ENCODE data around the gene UGT1A10. TPM values are rescaled to one million over a fixed set of nuclear protein-coding genes. Genes with fewer than 3 reads are reported as not detected.

The UGT1A10 gene
- total RNA-seq, 1 experiment from 2014 or later = not detected

DNA sequence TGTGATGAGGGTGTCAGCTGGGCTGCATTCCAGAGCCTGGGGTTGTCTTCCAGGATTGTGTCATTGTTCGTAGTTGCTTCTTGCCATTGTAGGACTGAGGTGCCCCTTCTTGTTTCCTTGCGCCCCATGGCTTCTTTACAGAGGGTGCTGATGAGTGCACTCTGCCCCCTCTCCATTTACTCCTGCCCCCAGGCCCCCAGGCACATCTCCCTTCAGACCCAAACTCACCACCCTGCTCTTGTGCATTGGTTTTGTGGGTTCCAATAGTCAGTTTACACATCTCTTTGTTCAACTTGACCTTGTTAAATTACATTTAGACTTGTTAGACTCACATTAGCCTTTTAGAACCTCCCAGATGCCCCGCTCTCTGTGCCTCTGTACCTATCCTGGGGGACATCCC is 184.9 kb downstream of the UGT1A10 start:
- H4K5ac ChIP-seq (ENCODE audit: insufficient read length, low read depth, low read length) = no peak overlapping the region
- H4K8ac ChIP-seq (replicated peaks; ENCODE audit: insufficient read length, low read depth, low read length) = no peak overlapping the region
- TF ChIP-seq, protein P1, sequence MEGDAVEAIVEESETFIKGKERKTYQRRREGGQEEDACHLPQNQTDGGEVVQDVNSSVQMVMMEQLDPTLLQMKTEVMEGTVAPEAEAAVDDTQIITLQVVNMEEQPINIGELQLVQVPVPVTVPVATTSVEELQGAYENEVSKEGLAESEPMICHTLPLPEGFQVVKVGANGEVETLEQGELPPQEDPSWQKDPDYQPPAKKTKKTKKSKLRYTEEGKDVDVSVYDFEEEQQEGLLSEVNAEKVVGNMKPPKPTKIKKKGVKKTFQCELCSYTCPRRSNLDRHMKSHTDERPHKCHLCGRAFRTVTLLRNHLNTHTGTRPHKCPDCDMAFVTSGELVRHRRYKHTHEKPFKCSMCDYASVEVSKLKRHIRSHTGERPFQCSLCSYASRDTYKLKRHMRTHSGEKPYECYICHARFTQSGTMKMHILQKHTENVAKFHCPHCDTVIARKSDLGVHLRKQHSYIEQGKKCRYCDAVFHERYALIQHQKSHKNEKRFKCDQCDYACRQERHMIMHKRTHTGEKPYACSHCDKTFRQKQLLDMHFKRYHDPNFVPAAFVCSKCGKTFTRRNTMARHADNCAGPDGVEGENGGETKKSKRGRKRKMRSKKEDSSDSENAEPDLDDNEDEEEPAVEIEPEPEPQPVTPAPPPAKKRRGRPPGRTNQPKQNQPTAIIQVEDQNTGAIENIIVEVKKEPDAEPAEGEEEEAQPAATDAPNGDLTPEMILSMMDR (conservative IDR thresholded peaks at IDR 0.05) = no peak
- no peak overlapping the region for H2BK120ac ChIP-seq (ENCODE audit: low read depth, low read length, poor library complexity, severe bottlenecking)
- peaks cover 1% of the 10 kb centered on the region; the same call in 1 of the 2 replicates for H3K27me3 Mint-ChIP-seq (ENCODE audit: low read depth)
- no peak overlapping the region for H2BK12ac ChIP-seq (ENCODE audit: insufficient read length, low read depth, low read length)
- H3K4me2 ChIP-seq (ENCODE audit: insufficient read depth, insufficient read length, low read length) = no peak overlapping the region
- DNase-seq = no peak
- no peaks in the 10 kb centered on the region for H3K27me3 ChIP-seq (ENCODE audit: insufficient read depth, low read length)
- no peaks in the 10 kb centered on the region for H3K9me3 ChIP-seq (ENCODE audit: control insufficient read depth, low read depth, low read length)
- H3K14ac ChIP-seq (ENCODE audit: insufficient read depth, low read length) = no peak overlapping the region
- no peak overlapping the region; a peak in 2 of 7 replicates for H3K27ac Mint-ChIP-seq
- no CpG with 5 or more reads among the region's 3 CpGs for WGBS (ENCODE audit: extremely low coverage, insufficient read length, low lambda C conversion rate)
- H4K20me1 ChIP-seq (ENCODE audit: control insufficient read depth, insufficient read depth, insufficient read length) = no peaks in the 10 kb centered on the region
- no peak overlapping the region for H3K4ac ChIP-seq (ENCODE audit: low read depth, low read length)
- no peak overlapping the region for H2AFZ ChIP-seq (ENCODE audit: low read length)
- H2BK15ac ChIP-seq (ENCODE audit: low read depth, low read length) = no peak overlapping the region
- no peak overlapping the region for H3K9ac ChIP-seq (ENCODE audit: extremely low read depth, insufficient read length, low read length)
- H3K4me3 Mint-ChIP-seq = peak overlapping the region in 1 of 2 experiments; percentile 25; a peak in 1 of 5 replicates
- no peak overlapping the region for H4K91ac ChIP-seq (ENCODE audit: insufficient read length, low read depth, low read length)
- H3K79me2 ChIP-seq (ENCODE audit: insufficient read depth, low read length) = no peaks in the 10 kb centered on the region
- no peak overlapping the region for H3K27ac ChIP-seq (ENCODE audit: insufficient read length, low read depth, low read length)
- H3K56ac ChIP-seq (ENCODE audit: insufficient read length, low read depth, low read length) = no peak overlapping the region
- H3K4me1 ChIP-seq (ENCODE audit: insufficient read depth, low read length) = no peaks in the 10 kb centered on the region
- no peaks in the 10 kb centered on the region for H3K36me3 Mint-ChIP-seq (ENCODE audit: insufficient read depth in 1 of 3, low read depth in 3 of 3)
- H2BK5ac ChIP-seq (ENCODE audit: insufficient read length, low read length) = no peak overlapping the region
- no peak overlapping the region for H2AK5ac ChIP-seq (ENCODE audit: insufficient read length, low read length)
- H3K23ac ChIP-seq (ENCODE audit: insufficient read length, low read depth, low read length) = no peak overlapping the region
- no peak overlapping the region for H2BK20ac ChIP-seq (ENCODE audit: low read depth, low read length, poor library complexity, severe bottlenecking)
- H3K9me3 Mint-ChIP-seq = peaks cover 2 to 3% of the 10 kb centered on the region in 2 experiments; a peak in 3 of 5 replicates
- no peaks in the 10 kb centered on the region for H3K23me2 ChIP-seq (ENCODE audit: insufficient read length, low read depth, low read length, poor library complexity, severe bottlenecking)
- no peak overlapping the region for H3T11ph ChIP-seq (ENCODE audit: low read length)
- H3K4me1 Mint-ChIP-seq = no peaks in the 10 kb centered on the region; a peak in 1 of 4 replicates
- H3K18ac ChIP-seq (ENCODE audit: insufficient read length, low read depth, low read length) = no peak overlapping the region
- no peaks in the 10 kb centered on the region for H3K79me1 ChIP-seq (ENCODE audit: insufficient read depth, low read depth, low read length, poor library complexity, severe bottlenecking)
